ENCODE results near the gene PHC3. TPM values are rescaled to one million over a fixed set of nuclear protein-coding genes. Genes with fewer than 3 reads are reported as not detected.

Gene PHC3
- polyA plus RNA-seq, 1 donor (not counting 4 experiments of a cell fraction or from before 2014, with no cell fraction given), result 32.2 TPM

DNA sequence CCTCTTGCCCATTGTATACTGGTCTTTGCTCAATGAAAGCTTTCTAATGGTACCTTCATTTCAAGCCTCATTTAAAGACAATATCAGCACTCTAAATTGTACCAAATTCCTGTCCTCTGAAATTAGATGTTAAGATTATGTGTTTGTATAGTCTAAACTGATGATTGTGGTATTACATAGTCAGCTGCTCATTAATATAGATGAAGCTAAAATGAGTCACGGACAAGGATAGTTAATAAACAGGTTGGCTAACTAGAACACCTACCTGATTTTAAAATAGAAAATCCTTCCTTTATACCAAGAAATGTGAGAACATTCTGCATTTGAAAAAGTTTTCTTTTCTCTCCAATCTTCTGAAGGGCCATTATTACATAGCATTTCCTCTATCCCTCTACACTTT lies 43.6 kb upstream of the PHC3 start:
- Histone ChIP-seq H3K9me1 (ENCODE audit: control insufficient read depth, extremely low read depth, insufficient read depth, low read length) (no peaks in the 10 kb centered on the region), H3K4me2 (ENCODE audit: control insufficient read depth, extremely low read depth, insufficient read depth, low read depth, low read length) (peak overlapping the region; percentile 17), H3K36me3 (ENCODE audit: control insufficient read depth in 2 of 2, extremely low read depth in 1 of 2, insufficient read depth in 2 of 2, low read length in 2 of 2) (no peaks in the 10 kb centered on the region), H3K27me3 (ENCODE audit: control insufficient read depth, extremely low read depth, insufficient read depth, low read length) (no peaks in the 10 kb centered on the region), H4K20me1 (ENCODE audit: control insufficient read depth, extremely low read depth, insufficient read depth, low read length) (no peaks in the 10 kb centered on the region), H2AFZ (ENCODE audit: control insufficient read depth, low read length) (no peak overlapping the region), H3K4me1 (ENCODE audit: control insufficient read depth, extremely low read depth, insufficient read depth, low read length) (peaks cover 49% of the 10 kb centered on the region), H3K9ac (ENCODE audit: control insufficient read depth, extremely low read depth, insufficient read depth, low read length) (no peak overlapping the region), H3K4me3 (ENCODE audit: control insufficient read depth in 2 of 3, extremely low read depth in 1 of 3, insufficient read depth in 2 of 3, low read depth in 1 of 3, low read length in 3 of 3) (no peak overlapping the region), H3K79me2 (ENCODE audit: control insufficient read depth, insufficient read depth, low read length) (peaks cover 71% of the 10 kb centered on the region), H3K9me3 (ENCODE audit: control insufficient read depth, low read depth, low read length) (no peaks in the 10 kb centered on the region), H3K27ac (ENCODE audit: control insufficient read depth, insufficient read depth, low read length) (peak overlapping the region; percentile 2)
- dilution Hi-C loops (cut with MboI; ENCODE audit: extremely low pct_ligation_motif_present, low sequenced_read_pairs), result no loop called here
- DNase-seq (ENCODE audit: low read depth, low spot score) (no peak), FAIRE-seq (peak; percentile 55)
- TF ChIP-seq, protein P1, sequence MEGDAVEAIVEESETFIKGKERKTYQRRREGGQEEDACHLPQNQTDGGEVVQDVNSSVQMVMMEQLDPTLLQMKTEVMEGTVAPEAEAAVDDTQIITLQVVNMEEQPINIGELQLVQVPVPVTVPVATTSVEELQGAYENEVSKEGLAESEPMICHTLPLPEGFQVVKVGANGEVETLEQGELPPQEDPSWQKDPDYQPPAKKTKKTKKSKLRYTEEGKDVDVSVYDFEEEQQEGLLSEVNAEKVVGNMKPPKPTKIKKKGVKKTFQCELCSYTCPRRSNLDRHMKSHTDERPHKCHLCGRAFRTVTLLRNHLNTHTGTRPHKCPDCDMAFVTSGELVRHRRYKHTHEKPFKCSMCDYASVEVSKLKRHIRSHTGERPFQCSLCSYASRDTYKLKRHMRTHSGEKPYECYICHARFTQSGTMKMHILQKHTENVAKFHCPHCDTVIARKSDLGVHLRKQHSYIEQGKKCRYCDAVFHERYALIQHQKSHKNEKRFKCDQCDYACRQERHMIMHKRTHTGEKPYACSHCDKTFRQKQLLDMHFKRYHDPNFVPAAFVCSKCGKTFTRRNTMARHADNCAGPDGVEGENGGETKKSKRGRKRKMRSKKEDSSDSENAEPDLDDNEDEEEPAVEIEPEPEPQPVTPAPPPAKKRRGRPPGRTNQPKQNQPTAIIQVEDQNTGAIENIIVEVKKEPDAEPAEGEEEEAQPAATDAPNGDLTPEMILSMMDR (optimal IDR thresholded peaks at IDR 0.05 in 1 of 3, IDR thresholded peaks at IDR 0.05 in 1 of 3, conservative IDR thresholded peaks at IDR 0.05 in 1 of 3; ENCODE audit: extremely low read depth in 1 of 3, insufficient read depth in 2 of 3, low read length in 3 of 3), result no peak

DNA sequence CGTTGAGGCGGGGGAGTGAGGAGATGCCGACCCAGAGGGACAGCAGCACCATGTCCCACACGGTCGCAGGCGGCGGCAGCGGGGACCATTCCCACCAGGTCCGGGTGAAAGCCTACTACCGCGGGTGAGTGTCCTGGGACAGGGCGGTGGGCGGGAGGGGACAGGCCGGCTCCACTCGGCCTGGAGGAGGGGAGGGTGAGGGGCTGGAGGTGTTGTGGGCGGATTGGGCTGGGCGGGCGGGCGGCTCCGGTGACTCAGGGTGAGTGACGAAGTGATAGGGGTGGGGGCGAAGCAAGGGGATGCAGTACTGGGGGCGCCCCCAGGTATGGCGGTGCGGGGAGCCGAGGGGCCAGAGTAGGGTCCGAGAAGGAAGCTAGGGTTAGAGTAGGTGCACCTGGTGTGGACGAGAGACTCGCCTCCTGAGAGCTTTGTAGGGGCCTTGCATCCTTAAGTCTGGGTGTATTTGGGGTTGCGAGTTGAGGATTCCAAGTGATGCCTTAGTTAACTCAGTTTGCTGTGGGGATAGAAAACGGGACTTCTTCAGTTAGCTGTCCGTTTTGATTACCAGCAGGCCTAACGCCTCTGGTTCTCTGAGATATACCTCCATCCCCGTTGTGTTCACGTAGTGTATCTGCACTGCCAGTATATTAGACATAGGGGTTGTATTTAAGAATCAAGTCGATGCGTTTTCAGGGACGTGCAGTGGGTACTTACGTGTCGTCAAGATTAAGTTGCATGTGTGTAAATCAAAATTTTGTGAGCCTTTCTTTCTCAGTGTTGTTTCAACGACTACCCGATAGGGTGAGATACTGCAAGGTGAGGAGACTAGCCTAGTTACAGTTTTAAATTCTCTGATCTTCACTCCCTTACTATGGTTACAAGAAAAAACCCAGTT lies 41.4 kb upstream of the PHC3 start:
- peak; percentile 70 for FAIRE-seq
- Histone ChIP-seq H3K9ac (ENCODE audit: control insufficient read depth, extremely low read depth, insufficient read depth, low read length) (peak overlapping the region; percentile 97), H3K79me2 (ENCODE audit: control insufficient read depth, insufficient read depth, low read length) (peaks cover 51% of the 10 kb centered on the region), H3K9me1 (ENCODE audit: control insufficient read depth, extremely low read depth, insufficient read depth, low read length) (no peaks in the 10 kb centered on the region), H4K20me1 (ENCODE audit: control insufficient read depth, extremely low read depth, insufficient read depth, low read length) (no peaks in the 10 kb centered on the region), H3K4me1 (ENCODE audit: control insufficient read depth, extremely low read depth, insufficient read depth, low read length) (peaks cover 39% of the 10 kb centered on the region), H3K27ac (ENCODE audit: control insufficient read depth, insufficient read depth, low read length) (peak overlapping the region; percentile 99), H3K36me3 (ENCODE audit: control insufficient read depth in 2 of 2, extremely low read depth in 1 of 2, insufficient read depth in 2 of 2, low read length in 2 of 2) (no peaks in the 10 kb centered on the region), H3K4me2 (ENCODE audit: control insufficient read depth, extremely low read depth, insufficient read depth, low read depth, low read length) (peak overlapping the region; percentile 88), H2AFZ (ENCODE audit: control insufficient read depth, low read length) (peak overlapping the region; percentile 60), H3K4me3 (ENCODE audit: control insufficient read depth in 2 of 3, extremely low read depth in 1 of 3, insufficient read depth in 2 of 3, low read depth in 1 of 3, low read length in 3 of 3) (peak overlapping the region; percentile 76 to 95 (median 76)), H3K27me3 (ENCODE audit: control insufficient read depth, extremely low read depth, insufficient read depth, low read length) (no peaks in the 10 kb centered on the region), H3K9me3 (ENCODE audit: control insufficient read depth, low read depth, low read length) (no peaks in the 10 kb centered on the region)
- no peak for DNase-seq (ENCODE audit: low read depth, low spot score)
- dilution Hi-C loops (cut with MboI; ENCODE audit: extremely low pct_ligation_motif_present, low sequenced_read_pairs), result no loop called here
- TF ChIP-seq, protein P1 (optimal IDR thresholded peaks at IDR 0.05 in 1 of 3, IDR thresholded peaks at IDR 0.05 in 1 of 3, conservative IDR thresholded peaks at IDR 0.05 in 1 of 3; ENCODE audit: extremely low read depth in 1 of 3, insufficient read depth in 2 of 3, low read length in 3 of 3), result peak in 1 of 3 experiments; percentile 10
- TF ChIP-seq EZH2 (IDR thresholded peaks at IDR 0.05; ENCODE audit: low read length), result no peak

All from keratinocyte (primary cell).